NCI-H774 (cell line): ENCODE results near the gene MLLT3.
"Not testable (repeated sequence)": the region's sequence is repeated elsewhere in the genome, so short reads cannot be mapped to it uniquely, and the experiment has no call there.

Source experiments
- DNase-seq: peaks from one replicate; lab custom pipeline; 2025; lab: John Stamatoyannopoulos, UW

Gene MLLT3

GRCh38 chr9:20597862-20598261 lies 24.4 kb downstream of the MLLT3 start:
- DNase-seq = no peak

DNA sequence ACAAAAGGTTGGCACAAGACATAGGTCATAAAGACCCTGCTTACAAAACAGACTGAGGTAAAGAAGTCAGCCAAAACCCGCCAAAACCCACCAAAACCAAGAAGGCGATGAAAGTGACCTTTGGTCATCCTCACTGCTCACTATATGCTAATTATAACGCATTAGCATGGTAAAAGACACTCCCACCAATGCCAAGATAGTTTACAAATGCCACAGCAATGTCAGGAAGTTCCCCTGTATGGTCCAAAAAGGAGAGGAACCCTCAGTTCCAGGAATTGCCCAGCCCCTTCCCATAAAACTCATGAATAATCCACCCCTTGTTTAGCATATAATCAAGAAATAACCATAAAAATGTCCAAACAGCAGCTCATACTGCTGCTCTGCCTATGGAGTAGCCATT lies 27.7 kb downstream of the MLLT3 start:
- no peak for DNase-seq

DNA sequence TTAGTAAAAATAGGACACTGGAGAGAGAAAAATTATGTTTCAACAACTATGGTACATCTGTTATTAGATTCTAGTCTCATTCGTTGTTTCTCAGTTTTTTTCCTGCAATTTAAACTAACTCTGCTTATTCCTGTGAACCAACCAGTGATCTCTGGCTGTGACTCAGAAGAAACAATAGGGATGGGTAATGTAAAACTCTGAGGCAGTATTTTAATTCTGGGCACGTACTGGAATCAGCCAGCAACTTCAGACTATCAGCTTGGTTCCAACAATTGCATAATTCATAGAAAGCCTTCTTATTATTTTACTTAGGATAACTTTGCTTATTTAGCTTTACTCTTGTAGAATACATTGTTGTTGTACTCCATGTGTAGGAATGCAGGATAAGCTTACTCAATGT lies 28.8 kb downstream of the MLLT3 start:
- DNase-seq = no peak

DNA sequence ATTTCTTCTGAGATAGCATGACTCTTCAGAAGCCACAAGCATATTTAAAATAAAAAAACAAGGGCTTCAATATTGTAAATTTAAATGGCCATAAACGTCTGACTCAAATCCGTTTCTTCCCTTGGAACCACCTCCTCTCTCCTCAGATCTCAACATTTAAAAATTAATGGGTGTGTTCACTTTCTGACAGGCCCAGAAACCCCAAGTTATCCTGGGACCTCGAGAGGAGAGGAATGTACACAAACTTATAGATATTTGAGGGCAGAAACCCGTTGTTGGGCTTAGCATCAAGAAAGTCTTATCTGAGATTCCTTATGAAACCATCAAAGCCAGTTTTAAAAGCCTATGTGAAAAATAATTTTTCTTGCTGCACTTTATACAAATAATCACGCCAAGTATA lies 29.2 kb downstream of the MLLT3 start:
- DNase-seq = no peak

DNA sequence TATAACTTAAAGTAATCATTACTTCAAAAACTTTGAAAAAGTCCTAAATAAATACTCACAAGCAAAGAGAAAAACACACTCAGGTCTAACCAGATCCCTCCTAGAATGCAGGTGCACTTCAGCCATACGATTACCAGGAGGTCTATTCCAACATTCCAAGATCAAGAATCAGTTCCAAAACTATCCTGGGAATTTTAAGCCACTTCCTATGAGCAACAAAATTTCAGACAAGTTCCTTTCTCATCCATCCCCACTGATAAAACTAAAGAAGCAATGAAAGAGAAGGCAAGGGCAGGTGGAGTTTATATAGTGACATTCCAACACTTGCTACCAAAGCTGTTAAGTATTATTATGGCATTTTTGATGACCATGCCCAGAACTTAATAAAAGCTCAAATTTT lies 29.6 kb downstream of the MLLT3 start:
- DNase-seq = no peak

DNA sequence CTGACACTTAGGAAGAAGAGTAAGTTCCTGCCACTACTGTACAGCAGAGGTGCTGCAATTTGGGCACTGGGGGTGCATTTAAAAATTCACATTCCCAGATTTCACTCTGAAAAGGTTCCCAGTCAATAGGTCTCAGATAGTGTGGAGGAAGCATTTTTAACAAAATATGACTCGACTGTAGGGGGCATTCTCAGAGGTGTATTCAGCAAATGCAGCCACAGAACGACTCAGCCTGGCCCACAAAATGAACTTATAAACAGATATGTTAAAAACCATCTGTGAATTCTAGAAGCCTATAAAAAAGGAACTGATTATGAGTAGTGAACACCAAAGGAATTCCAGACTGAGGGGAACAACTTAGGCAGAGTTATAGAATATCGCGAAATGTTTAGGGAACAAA lies 31.1 kb downstream of the MLLT3 start:
- DNase-seq = no peak

- no peak for DNase-seq
These were observed 37.2 kb downstream of the MLLT3 start for GRCh38 chr9:20584968-20585643.

DNA sequence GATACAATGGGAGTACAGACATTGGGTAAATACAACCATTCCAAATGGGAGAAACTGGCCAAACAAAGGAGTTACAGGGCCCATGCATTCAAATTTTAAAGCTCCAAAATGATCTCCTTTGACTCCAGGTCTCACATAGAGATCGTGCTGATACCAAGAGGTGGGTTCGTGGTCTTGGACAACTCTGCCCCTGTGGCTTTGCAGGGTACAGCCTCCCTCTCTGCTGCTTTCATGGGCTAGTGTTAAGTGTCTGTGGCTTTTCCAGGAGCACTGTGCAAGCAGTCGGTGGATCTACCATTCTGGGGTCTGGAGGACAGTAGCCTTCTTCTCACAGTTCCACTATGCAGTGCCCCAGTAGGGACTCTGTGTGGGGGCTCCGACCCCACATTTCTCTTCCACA lies 39.2 kb downstream of the MLLT3 start:
- DNase-seq = not testable (repeated sequence)

DNA sequence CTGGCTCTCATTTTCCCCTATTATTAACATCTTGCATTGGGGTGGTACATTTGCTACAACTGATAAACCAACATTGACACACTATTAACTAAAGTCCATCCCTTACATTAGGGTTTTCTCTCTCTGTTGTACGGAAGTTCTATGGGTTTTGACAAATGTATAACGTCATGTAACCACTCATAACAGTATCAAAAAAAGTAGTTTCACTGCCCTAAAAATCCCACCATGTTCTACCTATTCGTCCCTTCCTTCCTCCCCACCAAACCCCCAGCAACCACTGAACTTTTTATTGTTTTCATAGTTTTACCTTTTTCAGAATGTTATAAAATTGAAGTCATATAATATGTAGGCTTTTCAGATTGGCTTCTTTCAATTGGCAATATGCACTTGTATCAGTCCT lies 40.1 kb downstream of the MLLT3 start:
- DNase-seq = no peak

DNA sequence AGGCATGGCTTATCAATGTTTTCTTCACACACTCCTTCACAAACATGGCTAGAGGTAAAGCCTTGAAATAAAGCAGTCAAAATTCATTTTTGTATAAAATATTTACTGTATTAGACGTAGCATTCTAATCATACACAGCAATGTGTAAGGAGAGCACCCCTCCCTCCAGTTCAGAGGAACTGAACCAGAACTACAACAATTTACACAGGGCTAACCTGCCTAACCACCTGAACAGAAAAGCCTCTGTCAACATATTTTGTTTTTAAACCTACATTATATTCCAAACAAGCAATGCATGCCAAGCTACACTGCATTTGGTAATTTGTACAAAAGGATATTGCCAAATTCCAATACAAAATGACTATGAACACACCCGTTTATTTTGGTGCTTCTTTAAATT lies 41.6 kb downstream of the MLLT3 start:
- no peak for DNase-seq

DNA sequence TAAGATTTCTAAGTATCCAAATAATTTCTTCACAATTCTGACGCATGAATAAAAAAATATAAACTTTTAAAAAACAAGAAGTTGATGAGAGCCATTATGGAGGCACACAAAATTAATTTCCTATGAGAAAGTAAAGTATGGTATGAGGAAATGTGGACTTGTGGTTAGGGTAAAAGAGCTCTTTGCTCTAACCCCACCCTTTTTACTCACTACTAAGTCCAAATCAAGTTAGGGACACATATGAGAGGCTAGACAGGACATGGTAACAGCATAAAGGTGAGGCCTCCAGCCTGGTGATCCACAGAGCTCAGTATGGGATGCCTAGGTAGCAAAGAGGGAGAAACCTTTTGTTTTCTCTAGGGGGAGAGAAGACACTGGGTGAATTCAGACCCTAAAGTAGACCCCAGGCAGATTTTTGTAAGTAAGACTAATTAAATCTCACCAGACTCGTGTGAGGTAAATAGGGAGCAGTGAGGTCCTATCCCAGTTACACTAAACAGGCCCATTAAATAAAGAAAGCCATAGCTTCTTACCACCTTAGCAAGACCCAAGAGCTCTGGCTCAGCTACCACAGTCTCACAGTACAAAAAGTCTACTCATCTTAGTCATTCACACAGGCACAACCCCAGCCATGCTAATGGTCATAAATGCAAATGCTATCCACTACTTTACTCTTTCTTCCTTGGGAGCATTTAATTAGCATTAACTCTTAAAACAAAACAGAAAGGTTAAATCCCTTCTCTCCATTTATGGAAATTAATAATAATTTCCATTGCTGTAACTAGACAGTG lies 42.6 kb downstream of the MLLT3 start:
- no peak for DNase-seq

GRCh38 chr9:20573023-20573422 lies 49.3 kb downstream of the MLLT3 start:
- no peak for DNase-seq

GRCh38 chr9:20570756-20571155 lies 51.5 kb downstream of the MLLT3 start:
- no peak for DNase-seq

GRCh38 chr9:20570087-20570486 lies 52.2 kb downstream of the MLLT3 start:
- DNase-seq = no peak

DNA sequence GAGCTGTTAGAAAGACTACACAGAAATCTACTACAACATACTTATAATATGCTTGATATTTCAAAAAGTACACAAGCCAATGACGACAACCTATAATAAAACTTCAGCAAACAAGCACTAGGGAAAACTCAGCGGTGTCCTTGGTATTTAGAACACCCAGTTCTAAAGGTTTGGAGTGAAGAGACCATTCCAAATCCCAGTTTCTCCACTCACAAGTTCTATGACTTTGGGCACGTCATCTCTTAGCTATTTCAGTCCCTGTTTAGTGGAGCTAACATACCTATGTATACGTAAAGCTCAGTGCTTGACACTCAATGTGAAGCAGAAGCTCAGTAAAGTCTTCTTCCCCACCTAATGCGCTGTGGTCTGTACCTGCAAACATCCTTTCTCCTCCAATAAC lies 52.8 kb downstream of the MLLT3 start:
- DNase-seq = no peak

- no peak for DNase-seq
These were observed 53.9 kb downstream of the MLLT3 start for GRCh38 chr9:20568400-20568799.

- DNase-seq = peak; percentile 54
These were observed 55.9 kb downstream of the MLLT3 start for GRCh38 chr9:20566401-20566800.

DNA sequence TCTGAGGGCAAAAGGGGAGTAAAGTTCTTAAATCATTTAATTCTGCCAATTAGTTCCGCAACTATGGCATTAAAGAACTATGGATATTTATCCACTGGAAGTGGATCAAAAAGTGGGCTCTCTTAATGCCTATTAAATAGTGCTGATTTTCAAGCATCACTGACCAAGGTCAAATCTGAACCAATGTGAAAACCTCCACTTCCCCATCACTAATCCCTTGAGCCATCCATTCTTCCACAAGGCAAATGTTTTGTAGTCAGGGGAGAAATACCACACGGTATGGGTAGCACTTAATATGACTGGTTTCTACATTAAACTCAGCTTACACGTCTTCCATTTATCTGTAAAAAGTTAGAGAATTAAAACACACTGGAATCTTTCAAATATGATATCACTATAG lies 57.6 kb downstream of the MLLT3 start:
- no peak for DNase-seq

- DNase-seq = no peak
These were observed 58.4 kb downstream of the MLLT3 start for GRCh38 chr9:20563917-20564316.

DNA sequence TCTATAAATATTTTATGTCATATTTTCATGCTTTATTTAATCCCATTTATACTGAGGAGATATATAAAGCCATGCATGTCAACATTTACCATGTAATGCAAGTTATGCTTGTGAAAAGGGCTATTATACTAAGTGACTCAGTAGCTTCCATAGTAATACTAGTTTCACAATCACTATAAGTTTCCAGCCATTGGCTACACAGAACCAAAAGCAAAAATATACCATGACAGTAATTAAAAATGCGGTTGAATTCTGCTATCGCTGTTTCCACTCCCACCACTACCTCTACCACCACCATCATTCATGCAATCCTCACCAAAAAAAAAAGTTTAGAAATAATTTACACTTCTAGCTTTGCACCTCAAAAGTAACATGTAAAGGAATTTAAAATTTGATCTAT lies 60.2 kb downstream of the MLLT3 start:
- DNase-seq = no peak

- DNase-seq = no peak
These were observed 60.8 kb downstream of the MLLT3 start for GRCh38 chr9:20561531-20561930.

GRCh38 chr9:20559231-20559890 lies 62.9 kb downstream of the MLLT3 start:
- no peak for DNase-seq

DNA sequence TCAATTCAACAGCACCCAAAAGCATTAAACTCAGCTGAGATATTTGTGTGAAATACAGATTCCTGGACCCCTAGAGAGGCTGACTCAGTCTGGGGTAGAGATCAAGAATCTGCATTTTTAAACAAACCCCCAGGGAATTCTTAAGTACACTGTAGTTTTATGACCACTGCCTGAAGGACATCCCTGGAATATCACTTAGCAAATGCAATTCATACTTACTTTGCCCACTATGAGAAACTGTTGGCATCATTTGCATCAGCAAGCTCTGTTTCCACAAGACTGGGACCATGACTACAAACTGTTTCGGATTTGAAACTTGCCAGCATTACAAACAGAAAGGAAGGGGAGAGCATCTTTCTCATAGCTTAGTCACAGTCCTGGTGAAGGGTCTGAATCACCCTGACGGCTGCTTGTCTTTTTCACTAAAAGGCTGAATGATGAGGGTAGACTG lies 63.7 kb downstream of the MLLT3 start:
- no peak for DNase-seq
